ENCODE data around the gene SH3RF3.
A peak's percentile ranks its signal among the peaks of the same experiment; 100 is the strongest.

SH3RF3 gene

DNA sequence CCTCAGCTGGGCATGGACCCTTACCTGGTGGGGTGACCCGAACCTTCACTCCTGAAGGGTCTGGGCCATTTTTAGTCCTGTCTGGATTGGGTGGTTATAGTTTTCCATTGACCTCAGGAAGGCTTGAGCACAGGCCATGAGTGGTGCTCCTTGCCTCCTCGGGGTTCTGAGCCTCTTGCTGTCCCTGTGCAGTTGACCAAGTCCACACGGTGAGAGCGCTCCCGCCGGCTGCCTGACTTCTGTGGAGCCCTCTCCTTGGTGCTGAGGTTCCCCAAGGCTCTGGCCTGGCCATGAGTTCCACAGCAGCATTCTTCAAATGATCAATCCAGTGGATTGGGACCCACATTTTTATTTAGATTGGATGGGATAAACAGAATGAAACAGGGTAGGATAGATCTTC lies 325.3 kb downstream of the SH3RF3 start:
- DNase-seq (ENCODE audit: low read depth): no peak

DNA sequence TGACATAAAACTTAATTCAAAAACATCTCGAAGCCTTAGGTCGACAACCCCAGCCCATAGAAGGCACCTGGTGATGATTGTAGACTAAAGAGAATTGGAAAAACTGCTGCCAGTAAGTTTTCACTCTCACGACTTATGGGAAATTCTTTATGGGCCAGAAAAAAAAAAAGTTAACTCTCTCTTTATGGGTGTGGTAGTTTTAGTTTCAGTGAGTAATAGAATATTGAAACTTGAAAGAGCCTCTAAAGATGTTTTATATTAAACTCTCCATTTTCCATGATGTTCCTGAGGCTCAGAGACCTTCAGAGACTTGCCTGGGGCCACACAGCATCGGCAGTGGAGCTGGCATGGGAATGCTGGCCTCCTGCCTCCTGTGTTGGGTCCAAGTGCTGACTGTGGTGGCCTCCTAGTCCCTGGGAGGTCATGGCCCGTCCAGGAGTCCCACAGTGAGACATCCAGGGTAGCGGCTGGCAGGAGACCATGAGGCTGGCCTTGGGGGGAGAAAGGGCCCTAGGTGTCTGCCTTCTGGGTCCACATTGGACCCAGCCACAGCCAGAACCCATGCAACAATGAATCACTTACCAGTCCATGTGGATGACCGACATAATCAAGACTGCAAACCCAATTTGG lies 325.9 kb downstream of the SH3RF3 start:
- no peak for DNase-seq (ENCODE audit: low read depth)

GRCh38 chr2:109455731-109456691 lies 327.0 kb downstream of the SH3RF3 start:
- DNase-seq (ENCODE audit: low read depth): no peak

DNA sequence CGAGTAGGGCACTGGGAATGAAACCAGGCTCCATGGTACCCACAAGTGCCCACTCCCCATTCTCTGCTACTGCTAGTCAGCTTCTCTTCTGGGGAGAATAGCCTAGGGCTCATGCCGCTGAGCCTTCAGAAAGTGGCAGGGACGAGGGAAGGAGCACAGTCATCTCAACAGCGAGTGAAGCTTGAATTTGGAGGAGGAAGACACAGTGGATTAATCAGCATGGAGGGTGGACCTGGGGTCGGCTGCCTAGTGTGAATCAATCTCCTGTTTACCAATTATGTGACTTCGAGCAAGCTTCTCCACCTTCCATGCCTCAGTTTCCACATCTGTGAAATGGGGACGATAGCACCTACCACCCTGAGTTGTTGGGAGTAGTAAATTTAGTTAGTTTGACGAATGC lies 327.8 kb downstream of the SH3RF3 start:
- no peak for DNase-seq (ENCODE audit: low read depth)

- no peak for DNase-seq (ENCODE audit: low read depth)
These were observed 328.4 kb downstream of the SH3RF3 start for GRCh38 chr2:109457366-109457765.

GRCh38 chr2:109457794-109458193 lies 328.8 kb downstream of the SH3RF3 start:
- no peak for DNase-seq (ENCODE audit: low read depth)

DNA sequence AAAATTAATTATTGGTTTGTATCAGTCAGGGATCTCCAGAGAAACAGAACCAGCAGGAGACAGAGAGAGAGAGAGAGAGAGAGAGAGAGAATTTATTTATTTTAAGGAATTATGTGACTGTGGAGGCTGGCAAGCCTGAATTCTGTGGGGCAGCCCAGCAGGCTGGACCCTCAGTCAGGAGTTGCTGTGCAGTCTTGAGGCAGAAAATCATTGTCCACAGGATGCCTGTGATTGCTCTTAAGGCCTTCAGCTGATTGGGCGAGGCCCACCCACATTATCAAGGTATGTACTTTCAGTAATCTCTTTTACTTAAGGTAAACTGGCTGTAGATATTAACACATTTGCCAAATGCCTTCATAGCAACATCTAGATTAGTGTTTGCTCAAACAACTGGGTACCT lies 329.5 kb downstream of the SH3RF3 start:
- no peak for DNase-seq (ENCODE audit: low read depth)

GRCh38 chr2:109459485-109459884 lies 330.5 kb downstream of the SH3RF3 start:
- DNase-seq (ENCODE audit: low read depth): no peak

- DNase-seq (ENCODE audit: low read depth): no peak
These were observed 331.7 kb downstream of the SH3RF3 start for GRCh38 chr2:109460553-109461324.

- DNase-seq (ENCODE audit: low read depth): no peak
These were observed 334.2 kb downstream of the SH3RF3 start for GRCh38 chr2:109463236-109463635.

- DNase-seq (ENCODE audit: low read depth): no peak
These were observed 334.9 kb downstream of the SH3RF3 start for GRCh38 chr2:109463891-109464290.

GRCh38 chr2:109466674-109467575 lies 337.9 kb downstream of the SH3RF3 start:
- no peak for DNase-seq (ENCODE audit: low read depth)

GRCh38 chr2:109467701-109468100 lies 338.7 kb downstream of the SH3RF3 start:
- DNase-seq (ENCODE audit: low read depth): no peak

GRCh38 chr2:109468893-109469292 lies 339.9 kb downstream of the SH3RF3 start:
- no peak for DNase-seq (ENCODE audit: low read depth)

DNA sequence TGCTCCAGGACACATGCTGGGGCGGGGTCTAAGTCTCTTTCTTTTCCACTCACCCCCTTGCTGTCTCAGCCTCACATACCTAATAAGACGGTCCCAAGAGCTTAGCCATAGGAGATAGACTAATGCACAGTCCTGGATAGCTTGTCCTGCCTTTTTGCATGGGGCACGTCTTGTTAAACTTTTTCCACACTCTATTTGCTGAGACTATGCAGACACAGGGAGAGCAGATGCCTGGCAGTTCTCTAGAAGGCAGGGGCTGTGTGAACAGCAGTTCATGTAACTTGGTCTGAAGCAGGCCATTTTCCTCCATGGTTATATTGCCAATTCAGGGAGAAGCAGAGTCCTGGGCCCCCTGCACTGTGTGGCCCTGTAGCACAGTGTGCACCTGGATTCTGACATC lies 342.7 kb downstream of the SH3RF3 start:
- DNase-seq (ENCODE audit: low read depth): no peak

GRCh38 chr2:109472331-109472959 lies 343.4 kb downstream of the SH3RF3 start:
- DNase-seq (ENCODE audit: low read depth): no peak

DNA sequence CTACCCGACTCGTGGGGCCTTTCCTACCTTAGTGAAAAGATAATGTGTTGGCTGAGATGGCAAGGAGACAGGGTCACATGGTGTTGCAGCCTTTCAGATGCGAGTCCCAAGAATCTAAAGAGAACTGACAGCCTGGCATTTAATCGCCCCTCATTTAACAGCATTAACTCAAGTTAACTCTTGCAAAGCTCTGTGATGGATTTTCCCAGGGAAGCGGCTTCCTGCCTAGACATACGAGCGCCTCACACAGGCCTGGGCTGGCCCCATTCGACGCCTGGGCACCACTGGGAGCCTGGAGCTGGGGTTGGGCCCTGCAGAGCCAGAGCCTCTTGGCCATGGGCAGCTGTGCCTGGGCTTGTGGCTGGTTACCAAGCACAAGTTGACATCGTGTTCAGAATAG lies 344.0 kb downstream of the SH3RF3 start:
- no peak for DNase-seq (ENCODE audit: low read depth)

GRCh38 chr2:109473616-109474318 lies 344.8 kb downstream of the SH3RF3 start:
- DNase-seq (ENCODE audit: low read depth): no peak

- no peak for DNase-seq (ENCODE audit: low read depth)
These were observed 345.4 kb downstream of the SH3RF3 start for GRCh38 chr2:109474319-109474825.

DNA sequence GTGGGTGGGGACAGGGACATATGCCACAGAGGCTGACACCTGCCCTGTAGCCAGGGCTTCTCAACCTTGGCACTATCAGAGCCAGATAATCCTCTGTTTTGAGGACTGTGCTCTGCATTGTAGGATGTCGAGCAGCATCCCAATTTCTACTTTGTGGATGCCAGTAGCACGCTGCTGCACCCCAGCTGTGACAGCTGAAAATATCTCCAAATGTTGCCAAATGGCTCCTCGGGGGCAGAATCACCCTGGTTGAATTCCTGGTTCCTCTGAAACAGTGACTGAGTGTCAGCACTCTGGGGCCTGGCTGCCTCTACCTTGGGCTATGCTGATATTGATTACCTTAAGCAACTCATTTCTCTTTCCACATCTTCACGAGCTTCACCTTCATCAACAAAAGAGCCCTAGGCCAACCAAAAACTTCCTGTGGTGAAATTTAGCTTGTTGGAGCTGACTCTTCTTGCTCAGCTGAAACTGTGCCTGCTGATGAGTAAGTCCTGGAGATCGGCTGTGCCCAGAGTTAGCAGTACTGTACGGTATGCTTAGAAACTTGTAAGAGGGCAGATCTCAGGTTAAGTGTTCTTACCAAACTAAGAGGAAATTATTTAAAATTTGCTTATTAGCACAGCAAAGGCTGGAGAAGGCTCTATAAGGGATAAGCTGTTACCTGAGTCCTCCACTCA lies 346.7 kb downstream of the SH3RF3 start:
- peak; percentile 39 for DNase-seq (ENCODE audit: low read depth)
